Upper lobe of left lung (tissue), 4 donors: ENCODE results near the gene ATP2A1.

Experiments
- POLR2A ChIP-seq, 4 donors: fragments of 450-650 bp; IDR thresholded peaks; one replicate each; pipeline ENCODE4 v1.5.1; 2016 to 2017; ENCODE audit warnings: antibody characterized with exemption in 4 of 4, mild to moderate bottlenecking in 2 of 4
- TF ChIP-seq, protein P1 (sequence below), 6 experiments: fragments of 450-650 bp in 4 of 6; fragments of 200-600 bp in 2 of 6; sonication (generic) in 2 of 6; IDR thresholded peaks; one replicate each; pipeline ENCODE4 v1.5.1; 2016 to 2019; ENCODE audit warnings: antibody characterized with exemption in 6 of 6

GRCh38 chr16:28886945-28887344 is 8.7 kb downstream of the ATP2A1 start:
- no peak for TF ChIP-seq POLR2A (IDR thresholded peaks at IDR 0.05)
- TF ChIP-seq, protein P1, sequence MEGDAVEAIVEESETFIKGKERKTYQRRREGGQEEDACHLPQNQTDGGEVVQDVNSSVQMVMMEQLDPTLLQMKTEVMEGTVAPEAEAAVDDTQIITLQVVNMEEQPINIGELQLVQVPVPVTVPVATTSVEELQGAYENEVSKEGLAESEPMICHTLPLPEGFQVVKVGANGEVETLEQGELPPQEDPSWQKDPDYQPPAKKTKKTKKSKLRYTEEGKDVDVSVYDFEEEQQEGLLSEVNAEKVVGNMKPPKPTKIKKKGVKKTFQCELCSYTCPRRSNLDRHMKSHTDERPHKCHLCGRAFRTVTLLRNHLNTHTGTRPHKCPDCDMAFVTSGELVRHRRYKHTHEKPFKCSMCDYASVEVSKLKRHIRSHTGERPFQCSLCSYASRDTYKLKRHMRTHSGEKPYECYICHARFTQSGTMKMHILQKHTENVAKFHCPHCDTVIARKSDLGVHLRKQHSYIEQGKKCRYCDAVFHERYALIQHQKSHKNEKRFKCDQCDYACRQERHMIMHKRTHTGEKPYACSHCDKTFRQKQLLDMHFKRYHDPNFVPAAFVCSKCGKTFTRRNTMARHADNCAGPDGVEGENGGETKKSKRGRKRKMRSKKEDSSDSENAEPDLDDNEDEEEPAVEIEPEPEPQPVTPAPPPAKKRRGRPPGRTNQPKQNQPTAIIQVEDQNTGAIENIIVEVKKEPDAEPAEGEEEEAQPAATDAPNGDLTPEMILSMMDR (IDR thresholded peaks at IDR 0.05): no peak
